Measurements from ENCODE around the gene LIPE. TPM values are rescaled to one million over a fixed set of nuclear protein-coding genes. Genes with fewer than 3 reads are reported as not detected.

The LIPE gene
- total RNA-seq, 4 donors from 2014 or later = 33.9 to 82.6 (median 51.5) TPM

- Histone ChIP-seq H3K9me3 (no peaks in the 10 kb centered on the region), H3K4me1 (peaks cover 53% of the 10 kb centered on the region), H3K27me3 (peaks cover 14% of the 10 kb centered on the region), H3K4me3 (no peak overlapping the region), H3K27ac (peak overlapping the region; percentile 33), H3K36me3 (no peaks in the 10 kb centered on the region)
- WGBS = 79% methylated on average over 4 of the region's 4 CpGs
- DNase-seq (ENCODE audit: low spot score in 2 of 2) = no peak
- TF ChIP-seq POLR2AphosphoS5 (IDR thresholded peaks at IDR 0.05) (no peak), POLR2A (IDR thresholded peaks at IDR 0.05) (no peak), EP300 (IDR thresholded peaks at IDR 0.05) (no peak)
Measured at GRCh38 chr19:42421101-42421500, 6.1 kb downstream of the LIPE start.

- Histone ChIP-seq H3K9me3 (no peaks in the 10 kb centered on the region), H3K36me3 (no peaks in the 10 kb centered on the region), H3K4me3 (no peak overlapping the region), H3K27ac (peak overlapping the region; percentile 33), H3K4me1 (peaks cover 53% of the 10 kb centered on the region), H3K27me3 (peaks cover 13% of the 10 kb centered on the region)
- TF ChIP-seq CTCF (IDR thresholded peaks at IDR 0.05) = peak; percentile 51 to 57
- TF ChIP-seq POLR2AphosphoS5 (IDR thresholded peaks at IDR 0.05) = no peak
- no peak for TF ChIP-seq POLR2A (IDR thresholded peaks at IDR 0.05)
- WGBS = 44% methylated on average over 9 of the region's 10 CpGs
- DNase-seq (ENCODE audit: low spot score in 2 of 2) = no peak
Measured at GRCh38 chr19:42420055-42420544, 7.1 kb downstream of the LIPE start.

DNA sequence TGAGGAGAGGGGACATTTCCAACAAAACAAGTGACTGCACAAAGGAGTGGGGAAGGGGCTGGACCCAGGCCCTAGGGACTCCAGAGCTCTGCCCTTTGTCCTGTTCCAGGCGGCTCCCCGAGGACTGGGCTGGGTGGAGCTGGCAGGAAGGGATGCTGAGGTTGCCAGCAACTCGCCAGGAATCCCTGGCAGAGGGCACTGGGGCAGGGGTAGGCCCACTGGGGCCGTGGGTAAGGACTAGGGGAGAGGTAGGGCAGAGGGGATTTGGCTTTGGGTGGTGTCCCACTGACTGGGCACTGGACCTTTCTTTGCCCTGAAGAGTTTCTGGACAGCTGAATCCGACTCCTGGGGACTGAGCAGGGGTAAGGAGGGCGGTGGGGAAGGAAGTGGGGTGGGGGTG lies 7.9 kb downstream of the LIPE start:
- H3K4me3 ChIP-seq = no peak overlapping the region
- TF ChIP-seq EP300 (IDR thresholded peaks at IDR 0.05) (no peak), POLR2AphosphoS5 (IDR thresholded peaks at IDR 0.05) (no peak), CTCF (IDR thresholded peaks at IDR 0.05) (no peak), POLR2A (IDR thresholded peaks at IDR 0.05) (no peak)
- no peaks in the 10 kb centered on the region for H3K9me3 ChIP-seq
- H3K36me3 ChIP-seq = no peaks in the 10 kb centered on the region
- H3K27ac ChIP-seq = no peak overlapping the region
- peaks cover 5% of the 10 kb centered on the region for H3K27me3 ChIP-seq
- H3K4me1 ChIP-seq = peaks cover 51% of the 10 kb centered on the region
- 38% methylated on average over 6 of the region's 6 CpGs for WGBS
- DNase-seq (ENCODE audit: low spot score in 2 of 2) = no peak

GRCh38 chr19:42412661-42413076 lies 14.5 kb downstream of the LIPE start:
- no peaks in the 10 kb centered on the region for H3K27me3 ChIP-seq
- no peaks in the 10 kb centered on the region for H3K9me3 ChIP-seq
- no peak for DNase-seq (ENCODE audit: low spot score in 2 of 2)
- H3K4me3 ChIP-seq = no peak overlapping the region
- no peak overlapping the region for H3K27ac ChIP-seq
- TF ChIP-seq POLR2AphosphoS5 (IDR thresholded peaks at IDR 0.05) = no peak
- TF ChIP-seq EP300 (IDR thresholded peaks at IDR 0.05) = no peak
- 73% methylated on average over 4 of the region's 4 CpGs for WGBS
- peaks cover 4% of the 10 kb centered on the region for H3K4me1 ChIP-seq
- peaks cover 10% of the 10 kb centered on the region for H3K36me3 ChIP-seq

DNA sequence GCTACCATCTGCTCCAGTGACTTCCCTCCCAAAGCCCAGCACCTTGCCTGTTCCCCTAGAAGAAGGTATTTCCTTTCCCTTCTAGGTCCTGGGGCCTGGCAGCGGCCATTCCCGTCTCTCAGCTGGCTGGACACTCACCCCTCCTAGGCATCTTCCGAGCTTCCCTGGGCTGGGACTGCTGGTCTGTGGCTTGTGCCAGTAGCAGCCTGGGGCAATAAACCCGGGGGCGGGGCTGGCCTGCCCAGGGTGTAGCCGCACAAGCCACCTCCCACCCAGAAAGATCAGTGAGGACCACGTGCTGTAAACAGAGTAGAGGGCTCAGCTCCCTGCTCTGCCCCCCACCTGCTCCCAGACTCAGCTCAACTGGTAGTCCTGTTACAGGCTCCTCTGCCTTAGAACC lies 15.0 kb downstream of the LIPE start:
- TF ChIP-seq EP300 (IDR thresholded peaks at IDR 0.05) = no peak
- no peak for TF ChIP-seq POLR2AphosphoS5 (IDR thresholded peaks at IDR 0.05)
- DNase-seq (ENCODE audit: low spot score in 2 of 2) = no peak
- WGBS = 46% methylated on average over 3 of the region's 7 CpGs
- Histone ChIP-seq H3K36me3 (peaks cover 10% of the 10 kb centered on the region), H3K4me1 (peaks cover 4% of the 10 kb centered on the region), H3K27me3 (no peaks in the 10 kb centered on the region), H3K27ac (no peak overlapping the region), H3K9me3 (no peaks in the 10 kb centered on the region), H3K4me3 (no peak overlapping the region)

- peaks cover 10% of the 10 kb centered on the region for H3K36me3 ChIP-seq
Measured at GRCh38 chr19:42411581-42412178, 15.5 kb downstream of the LIPE start.

More at GRCh38 chr19:42411581-42412178, 15.5 kb downstream of the LIPE start:
- peaks cover 4% of the 10 kb centered on the region for H3K4me1 ChIP-seq
- no peak overlapping the region for H3K4me3 ChIP-seq
- no peak overlapping the region for H3K27ac ChIP-seq
- no peak for DNase-seq (ENCODE audit: low spot score in 2 of 2)
- 97% methylated on average over 8 of the region's 8 CpGs for WGBS
- TF ChIP-seq CTCF (IDR thresholded peaks at IDR 0.05) (no peak), POLR2AphosphoS5 (IDR thresholded peaks at IDR 0.05) (no peak), POLR2A (IDR thresholded peaks at IDR 0.05) (no peak), EP300 (IDR thresholded peaks at IDR 0.05) (no peak)
- H3K27me3 ChIP-seq = no peaks in the 10 kb centered on the region
- H3K9me3 ChIP-seq = no peaks in the 10 kb centered on the region
